Ascending aorta (tissue), 2 donors: ENCODE results near the gene APOBEC3H. TPM values are rescaled to one million over a fixed set of nuclear protein-coding genes. Genes with fewer than 3 reads are reported as not detected.
"Not testable (repeated sequence)": the region's sequence is repeated elsewhere in the genome, so short reads cannot be mapped to it uniquely, and the experiment has no call there.

Source experiments
- DNase-seq, 2 donors: peaks; one replicate each; pipeline ENCODE4 v3.0.0-alpha.2; 2019; ENCODE audit warnings: low spot score in 2 of 2
- H3K27ac ChIP-seq, 2 donors: fragments of 200-600 bp; sonication (generic); one replicate each; pipeline ENCODE4 v1.5.1; 2016 to 2017; ENCODE audit warnings: mild to moderate bottlenecking in 1 of 2
- H3K27me3 ChIP-seq: fragments of 200-600 bp; sonication (generic); one replicate; pipeline ENCODE4 v1.5.1; 2017
- H3K36me3 ChIP-seq, 2 donors: fragments of 200-600 bp; sonication (generic); one replicate each; pipeline ENCODE4 v1.5.1; 2016
- H3K4me1 ChIP-seq, 2 donors: fragments of 200-600 bp; sonication (generic); one replicate each; pipeline ENCODE4 v1.5.1; 2016 to 2017; ENCODE audit warnings: mild to moderate bottlenecking in 1 of 2
- H3K4me3 ChIP-seq, 2 donors: fragments of 200-600 bp; sonication (generic); one replicate each; pipeline ENCODE4 v1.5.1; 2016 to 2017; ENCODE audit warnings: mild to moderate bottlenecking in 1 of 2
- H3K9me3 ChIP-seq, 2 donors: fragments of 200-600 bp; sonication (generic); one replicate each; pipeline ENCODE4 v1.5.1; 2016
- intact Hi-C: fragments of 100-400 bp; cut with DNase I; formaldehyde crosslinking; loops from one replicate; pipeline ENCODE4 v1.15.1; 2023
- total RNA-seq: library from RNA; depleted of rRNA; stranded (reverse); fragments of >200 nt; gene quantifications from one replicate; pipeline ENCODE4 v1.1.0, GENCODE V29; 2016
- TF ChIP-seq, protein P1 (sequence below), 3 experiments: fragments of 200-600 bp in 2 of 3; fragments of 450-650 bp in 1 of 3; sonication (generic) in 2 of 3; IDR thresholded peaks; one replicate each; pipeline ENCODE4 v1.5.1; 2016 to 2019; ENCODE audit warnings: antibody characterized with exemption in 3 of 3, mild to moderate bottlenecking in 1 of 3, moderate library complexity in 1 of 3

Gene APOBEC3H
- total RNA-seq, 1 donor from 2014 or later = not detected

DNA sequence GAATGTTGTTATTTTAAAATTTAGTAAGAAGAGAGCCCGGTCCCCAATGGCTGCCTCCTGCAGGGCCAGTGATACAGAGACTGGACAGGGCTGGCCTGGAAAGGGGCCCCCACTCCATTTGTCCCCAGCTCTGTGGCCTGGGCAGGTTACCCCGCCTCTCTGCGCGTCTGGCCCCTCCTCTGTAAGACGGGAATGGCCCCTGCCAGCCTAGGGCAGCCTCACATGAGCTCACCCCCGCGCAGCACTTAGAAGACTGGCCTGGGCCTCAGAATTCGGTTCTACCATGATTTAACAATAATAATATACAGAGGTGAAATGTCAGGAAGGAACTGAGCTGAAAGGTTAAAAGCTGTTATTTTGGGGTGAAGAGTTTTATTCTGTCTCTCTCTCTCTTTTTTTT is 18.7 kb upstream of the APOBEC3H start:
- Histone ChIP-seq H3K36me3 (no peaks in the 10 kb centered on the region), H3K27ac (no peak overlapping the region), H3K27me3 (no peaks in the 10 kb centered on the region), H3K4me1 (peaks cover 4 to 5% of the 10 kb centered on the region in 2 donors), H3K4me3 (no peak overlapping the region), H3K9me3 (no peaks in the 10 kb centered on the region)
- intact Hi-C loops = no loop called here
- no peak for DNase-seq
- TF ChIP-seq, protein P1, sequence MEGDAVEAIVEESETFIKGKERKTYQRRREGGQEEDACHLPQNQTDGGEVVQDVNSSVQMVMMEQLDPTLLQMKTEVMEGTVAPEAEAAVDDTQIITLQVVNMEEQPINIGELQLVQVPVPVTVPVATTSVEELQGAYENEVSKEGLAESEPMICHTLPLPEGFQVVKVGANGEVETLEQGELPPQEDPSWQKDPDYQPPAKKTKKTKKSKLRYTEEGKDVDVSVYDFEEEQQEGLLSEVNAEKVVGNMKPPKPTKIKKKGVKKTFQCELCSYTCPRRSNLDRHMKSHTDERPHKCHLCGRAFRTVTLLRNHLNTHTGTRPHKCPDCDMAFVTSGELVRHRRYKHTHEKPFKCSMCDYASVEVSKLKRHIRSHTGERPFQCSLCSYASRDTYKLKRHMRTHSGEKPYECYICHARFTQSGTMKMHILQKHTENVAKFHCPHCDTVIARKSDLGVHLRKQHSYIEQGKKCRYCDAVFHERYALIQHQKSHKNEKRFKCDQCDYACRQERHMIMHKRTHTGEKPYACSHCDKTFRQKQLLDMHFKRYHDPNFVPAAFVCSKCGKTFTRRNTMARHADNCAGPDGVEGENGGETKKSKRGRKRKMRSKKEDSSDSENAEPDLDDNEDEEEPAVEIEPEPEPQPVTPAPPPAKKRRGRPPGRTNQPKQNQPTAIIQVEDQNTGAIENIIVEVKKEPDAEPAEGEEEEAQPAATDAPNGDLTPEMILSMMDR (IDR thresholded peaks at IDR 0.05) = no peak

DNA sequence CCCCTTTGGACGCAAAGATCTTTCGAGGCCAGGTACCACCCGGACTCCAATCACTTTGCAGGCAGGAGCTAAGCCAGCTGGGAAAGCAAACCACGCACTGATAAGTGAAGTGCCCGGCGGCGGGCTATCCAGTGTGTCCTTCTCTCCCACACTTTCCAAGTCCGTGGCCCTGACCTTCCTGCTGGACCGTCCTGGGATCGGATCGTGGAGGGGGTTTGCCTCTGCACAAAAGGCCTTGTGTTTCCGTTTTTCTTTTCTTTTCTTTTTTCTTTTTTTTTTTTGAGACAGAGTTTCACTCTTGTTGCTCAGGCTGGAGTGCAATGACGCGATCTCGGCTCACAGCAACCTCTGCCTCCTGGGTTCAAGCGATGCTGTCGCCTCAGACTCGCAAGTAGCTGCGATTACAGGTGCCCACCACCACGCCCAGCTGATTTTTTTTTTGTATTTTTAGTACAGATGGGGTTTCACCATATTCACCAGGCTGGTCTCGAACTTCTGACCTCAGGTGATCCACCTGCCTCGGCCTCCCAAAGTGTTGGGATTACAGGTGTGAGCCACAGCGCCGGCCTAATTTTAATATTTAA is 17.9 kb upstream of the APOBEC3H start:
- H3K27me3 ChIP-seq, H3K9me3 ChIP-seq, H3K27ac ChIP-seq, intact Hi-C loops, H3K36me3 ChIP-seq, DNase-seq, H3K4me3 ChIP-seq, H3K4me1 ChIP-seq: not testable (repeated sequence)

DNA sequence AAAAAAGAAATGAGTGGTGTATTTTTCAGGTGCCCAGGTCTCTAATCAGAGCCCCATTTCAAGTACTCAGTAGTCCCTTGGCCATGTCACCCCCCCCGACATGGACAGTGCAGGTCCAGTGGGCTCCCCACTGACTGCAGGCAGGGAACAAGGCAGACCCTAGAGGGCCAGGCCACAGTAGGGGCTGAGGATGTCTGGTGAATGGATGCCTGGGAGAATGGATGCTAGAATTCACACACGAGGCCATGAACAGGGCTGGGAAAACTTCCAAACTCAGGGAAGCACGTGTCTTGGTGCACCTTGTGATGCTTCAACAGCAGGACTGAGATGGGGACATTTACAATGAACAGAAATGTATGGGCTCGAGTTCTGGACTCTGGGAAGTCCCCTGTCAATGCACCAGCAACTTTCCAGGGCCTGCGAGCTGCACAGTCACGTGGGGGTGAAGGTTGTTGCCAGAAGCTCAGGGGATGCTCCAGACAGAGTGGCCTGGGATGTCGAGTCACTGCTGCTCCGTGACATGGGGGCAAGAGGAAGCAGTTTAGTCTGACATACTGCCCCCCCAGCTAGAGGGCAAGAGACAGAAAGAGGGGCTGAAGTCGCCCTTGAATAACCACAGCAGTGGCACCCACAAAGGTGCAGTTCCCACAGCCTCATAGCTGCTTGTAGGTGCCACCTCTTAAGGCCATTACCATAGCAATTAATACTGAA is 16.8 kb upstream of the APOBEC3H start:
- H3K9me3 ChIP-seq = no peaks in the 10 kb centered on the region
- H3K4me3 ChIP-seq = no peak overlapping the region
- DNase-seq = no peak
- H3K4me1 ChIP-seq = peaks cover 4 to 5% of the 10 kb centered on the region in 2 donors
- intact Hi-C loops = no loop called here
- no peak overlapping the region for H3K27ac ChIP-seq
- TF ChIP-seq, protein P1 (IDR thresholded peaks at IDR 0.05) = no peak
- no peaks in the 10 kb centered on the region for H3K27me3 ChIP-seq
- H3K36me3 ChIP-seq = no peaks in the 10 kb centered on the region

DNA sequence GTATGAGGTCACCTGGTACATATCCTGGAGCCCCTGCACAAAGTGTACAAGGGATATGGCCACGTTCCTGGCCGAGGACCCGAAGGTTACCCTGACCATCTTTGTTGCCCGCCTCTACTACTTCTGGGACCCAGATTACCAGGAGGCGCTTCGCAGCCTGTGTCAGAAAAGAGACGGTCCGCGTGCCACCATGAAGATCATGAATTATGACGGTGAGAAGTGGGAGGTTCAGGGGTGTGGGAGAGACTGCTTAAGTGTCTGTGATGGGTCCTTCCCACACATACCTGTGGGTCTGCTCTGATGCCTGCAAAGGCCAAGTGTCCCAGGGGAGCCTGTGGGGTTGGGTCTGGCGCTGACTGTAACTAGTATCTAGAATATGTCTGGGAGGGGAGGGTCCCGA is 16.0 kb upstream of the APOBEC3H start:
- Histone ChIP-seq H3K9me3 (no peaks in the 10 kb centered on the region), H3K4me3 (no peak overlapping the region), H3K27ac (no peak overlapping the region), H3K27me3 (no peaks in the 10 kb centered on the region), H3K4me1 (peaks cover 4 to 5% of the 10 kb centered on the region in 2 donors), H3K36me3 (no peaks in the 10 kb centered on the region)
- TF ChIP-seq, protein P1 (IDR thresholded peaks at IDR 0.05) = no peak
- intact Hi-C loops = no loop called here
- DNase-seq = no peak

DNA sequence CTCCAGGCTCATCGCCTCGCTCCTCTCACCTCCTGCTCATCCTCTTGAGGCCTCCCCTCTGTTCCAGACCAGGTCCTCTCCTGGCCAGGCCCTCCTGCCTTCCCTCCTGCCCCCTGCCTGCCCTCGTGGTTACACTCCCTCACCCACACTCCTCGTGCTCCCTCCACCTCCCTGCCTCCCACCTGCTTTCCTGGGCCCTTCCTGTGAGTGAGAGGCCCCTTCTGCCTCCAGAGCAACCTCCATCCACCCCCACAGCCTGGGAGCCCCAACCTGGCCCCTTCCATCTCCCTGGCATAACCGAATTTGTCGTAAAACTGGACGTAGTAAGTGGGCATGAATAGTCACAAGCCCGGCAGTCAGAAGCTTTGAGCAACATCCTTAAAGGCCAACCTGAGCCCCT is 15.4 kb upstream of the APOBEC3H start:
- H3K9me3 ChIP-seq = no peaks in the 10 kb centered on the region
- intact Hi-C loops = no loop called here
- no peaks in the 10 kb centered on the region for H3K27me3 ChIP-seq
- TF ChIP-seq, protein P1 (IDR thresholded peaks at IDR 0.05) = no peak
- no peaks in the 10 kb centered on the region for H3K36me3 ChIP-seq
- peaks cover 4 to 5% of the 10 kb centered on the region in 2 donors for H3K4me1 ChIP-seq
- DNase-seq = no peak
- H3K27ac ChIP-seq = no peak overlapping the region
- H3K4me3 ChIP-seq = no peak overlapping the region
